ENCODE measurements around the gene PARD6G.

GRCh38 chr18:80173060-80173459, 74.3 kb downstream of the PARD6G start:
- TF ChIP-seq ETS1 (IDR thresholded peaks at IDR 0.05) (no peak), ZNF331 (CRISPR knock-in tag; IDR thresholded peaks at IDR 0.05; ENCODE audit: low read depth) (no peak), CTCF (conservative IDR thresholded peaks at IDR 0.05; ENCODE audit: low read depth in 2 of 2) (no peak), POLR2AphosphoS5 (IDR thresholded peaks at IDR 0.05; ENCODE audit: low read depth) (no peak), EZH2 (IDR thresholded peaks at IDR 0.05; ENCODE audit: low read depth, unreplicated experiment) (no peak), EZH2phosphoT487 (IDR thresholded peaks at IDR 0.05; ENCODE audit: unreplicated experiment) (no peak), NANOG (IDR thresholded peaks at IDR 0.05; ENCODE audit: borderline replicate concordance) (no peak), REST (IDR thresholded peaks at IDR 0.05; ENCODE audit: unreplicated experiment) (no peak), ZNF462 (CRISPR knock-in tag; IDR thresholded peaks at IDR 0.05) (no peak)
